Skeletal muscle tissue (tissue), 4 donors: Measurements from ENCODE around the gene SPSB1. TPM values are rescaled to one million over a fixed set of nuclear protein-coding genes. Genes with fewer than 3 reads are reported as not detected.
A peak's percentile ranks its signal among the peaks of the same experiment; 100 is the strongest.

Experiments
- H3K27ac ChIP-seq: one replicate; pipeline ENCODE4 v1.7.0; 2013; ENCODE audit warnings: mild to moderate bottlenecking, low read depth, low read length, inconsistent platforms
- H3K27me3 ChIP-seq, 3 donors: one replicate each; pipeline ENCODE4 v1.7.0; 2013; ENCODE audit warnings: low read length in 3 of 3; ENCODE audit not compliant: control insufficient read depth in 3 of 3, insufficient read depth in 3 of 3
- H3K36me3 ChIP-seq, 3 donors: one replicate each; pipeline ENCODE4 v1.7.0; 2013; ENCODE audit warnings: low read length in 3 of 3; ENCODE audit not compliant: control insufficient read depth in 3 of 3, insufficient read depth in 3 of 3
- H3K4me1 ChIP-seq, 3 donors: one replicate each; pipeline ENCODE4 v1.7.0; 2013; ENCODE audit warnings: low read length in 3 of 3, mild to moderate bottlenecking in 3 of 3; ENCODE audit not compliant: control insufficient read depth in 3 of 3, insufficient read depth in 3 of 3
- H3K4me3 ChIP-seq, 3 donors: one replicate each; pipeline ENCODE4 v1.7.0; 2013; ENCODE audit warnings: low read length in 3 of 3
- H3K9ac ChIP-seq, 3 donors: one replicate each; pipeline ENCODE4 v1.7.0; 2013; ENCODE audit warnings: low read length in 3 of 3, mild to moderate bottlenecking in 3 of 3, moderate library complexity in 2 of 3, low read depth in 1 of 3
- H3K9me3 ChIP-seq, 3 donors: one replicate each; pipeline ENCODE4 v1.7.0; 2013; ENCODE audit warnings: low read length in 3 of 3; ENCODE audit not compliant: control insufficient read depth in 3 of 3
- total RNA-seq: library from RNA; depleted of rRNA; stranded (reverse); fragments of >200 nt; gene quantifications from one replicate; pipeline ENCODE4 v1.2.3, GENCODE V29; 2014
- donor health status: Osteomylitis.

The SPSB1 gene
- total RNA-seq, 1 donor from 2014 or later: 6.3 TPM

DNA sequence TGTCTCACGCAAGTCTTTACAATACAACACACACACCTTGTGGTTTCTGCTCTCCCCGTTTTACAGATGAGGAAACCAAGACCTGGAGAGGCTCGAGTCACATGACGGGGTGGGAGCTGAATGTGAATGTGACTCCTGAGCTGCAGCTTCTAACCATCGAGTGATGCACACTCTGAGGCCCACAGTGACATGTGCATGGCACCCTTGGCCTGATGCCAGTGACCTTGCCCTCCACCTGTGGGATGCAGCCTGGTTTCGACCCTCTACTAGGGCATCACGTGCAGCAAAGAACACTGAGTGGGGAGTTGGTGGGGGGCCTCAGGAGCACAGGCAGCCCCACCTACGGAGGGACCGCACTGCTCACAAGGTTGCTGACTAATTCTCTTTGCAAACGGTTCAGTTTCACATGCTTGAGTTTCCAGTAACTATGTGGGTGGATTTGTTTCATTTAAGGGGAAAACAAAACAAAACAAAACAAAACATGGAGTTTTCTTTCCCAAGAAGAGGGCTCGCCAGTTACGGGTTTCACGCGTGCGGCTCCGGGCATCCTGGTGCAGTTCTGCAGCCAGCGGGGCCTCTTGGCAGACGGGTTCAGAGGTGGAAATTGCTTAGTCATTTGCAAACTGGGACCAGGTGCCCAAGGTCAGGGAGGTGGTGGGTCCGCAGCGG, 22.9 kb downstream of the SPSB1 start:
- Histone ChIP-seq H3K27ac (no peak overlapping the region), H3K9me3 (no peaks in the 10 kb centered on the region), H3K9ac (peak overlapping the region in 1 of 3 donors; percentile 57), H3K36me3 (peaks cover 0 to 2% (median 0%) of the 10 kb centered on the region in 3 donors), H3K4me1 (peaks cover 22 to 41% (median 28%) of the 10 kb centered on the region in 3 donors), H3K4me3 (peak overlapping the region in 1 of 3 donors; percentile 35), H3K27me3 (no peaks in the 10 kb centered on the region)

DNA sequence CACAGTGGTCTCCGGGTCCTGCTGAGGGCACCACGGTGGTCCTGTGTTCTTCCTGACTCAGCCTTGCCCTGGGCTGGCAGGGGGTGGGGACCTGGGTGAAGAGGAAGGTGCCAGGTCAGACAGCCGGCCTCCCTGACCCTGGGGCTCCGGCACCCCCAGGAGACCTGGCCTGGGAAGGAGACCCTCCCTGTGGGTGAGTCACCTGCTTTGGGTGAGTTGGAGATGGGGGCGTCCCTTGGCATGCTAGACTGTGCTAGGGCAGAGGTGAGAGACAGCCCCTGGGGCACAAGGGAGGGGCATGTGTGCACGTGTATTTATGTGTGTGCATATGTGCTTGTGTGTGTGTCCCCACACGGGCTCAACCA, 23.4 kb downstream of the SPSB1 start:
- Histone ChIP-seq H3K27me3 (no peaks in the 10 kb centered on the region), H3K4me1 (peaks cover 22 to 43% (median 28%) of the 10 kb centered on the region in 3 donors), H3K27ac (no peak overlapping the region), H3K36me3 (peaks cover 0 to 2% (median 0%) of the 10 kb centered on the region in 3 donors), H3K4me3 (peak overlapping the region in 1 of 3 donors; percentile 35), H3K9ac (peak overlapping the region in 1 of 3 donors; percentile 57), H3K9me3 (no peaks in the 10 kb centered on the region)

GRCh38 chr1:9316512-9316911, 23.8 kb downstream of the SPSB1 start:
- Histone ChIP-seq H3K27me3 (no peaks in the 10 kb centered on the region), H3K27ac (no peak overlapping the region), H3K36me3 (peaks cover 0 to 2% (median 0%) of the 10 kb centered on the region in 3 donors), H3K4me3 (no peak overlapping the region), H3K4me1 (peaks cover 22 to 47% (median 31%) of the 10 kb centered on the region in 3 donors), H3K9me3 (no peaks in the 10 kb centered on the region), H3K9ac (no peak overlapping the region)

GRCh38 chr1:9317072-9317471, 24.4 kb downstream of the SPSB1 start:
- no peak overlapping the region for H3K9ac ChIP-seq
- H3K9me3 ChIP-seq: no peaks in the 10 kb centered on the region
- peaks cover 22 to 51% (median 33%) of the 10 kb centered on the region in 3 donors for H3K4me1 ChIP-seq
- H3K27ac ChIP-seq: no peak overlapping the region
- H3K4me3 ChIP-seq: no peak overlapping the region
- H3K36me3 ChIP-seq: peaks cover 0 to 2% (median 0%) of the 10 kb centered on the region in 3 donors
- no peaks in the 10 kb centered on the region for H3K27me3 ChIP-seq

- Histone ChIP-seq H3K9ac (peak overlapping the region in 1 of 3 donors; percentile 20), H3K4me3 (no peak overlapping the region), H3K4me1 (peaks cover 25 to 51% (median 38%) of the 10 kb centered on the region in 3 donors), H3K27me3 (no peaks in the 10 kb centered on the region), H3K36me3 (peaks cover 0 to 2% (median 0%) of the 10 kb centered on the region in 3 donors), H3K9me3 (no peaks in the 10 kb centered on the region), H3K27ac (peak overlapping the region; percentile 62)
These were observed 25.1 kb downstream of the SPSB1 start for GRCh38 chr1:9317591-9318417.

DNA sequence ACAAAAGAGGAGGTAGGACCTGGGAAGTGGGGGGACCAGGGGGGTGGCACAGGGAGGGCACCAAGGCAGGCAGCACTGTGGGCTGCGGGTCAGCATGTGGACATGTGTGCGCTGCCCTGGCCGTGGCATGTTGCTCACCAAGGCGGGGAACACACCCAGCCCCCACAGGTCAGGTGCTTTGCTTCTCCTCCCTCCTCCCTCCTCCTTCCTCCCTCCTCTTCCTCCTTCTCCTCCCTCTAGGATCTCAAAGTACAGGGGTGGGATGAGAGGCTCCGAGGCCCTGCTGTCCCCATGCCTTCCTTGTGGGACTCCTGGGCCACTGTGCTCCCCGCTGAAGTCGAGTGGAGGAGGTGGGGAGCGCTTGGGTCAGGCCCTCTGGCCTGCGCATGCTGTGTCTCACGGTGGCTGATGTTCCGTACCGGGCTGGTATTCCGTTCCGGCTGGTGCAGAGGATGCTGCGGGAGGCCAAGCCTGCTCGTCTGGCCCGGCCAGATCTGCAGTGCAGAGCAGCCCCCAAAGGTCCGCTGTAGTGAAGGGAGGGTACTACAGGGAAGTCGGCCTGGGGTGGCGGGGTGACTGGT, 26.6 kb downstream of the SPSB1 start:
- H3K4me1 ChIP-seq: peaks cover 29 to 63% (median 44%) of the 10 kb centered on the region in 3 donors
- no peak overlapping the region for H3K27ac ChIP-seq

GRCh38 chr1:9319789-9320519, 27.3 kb downstream of the SPSB1 start:
- Histone ChIP-seq H3K9ac (no peak overlapping the region), H3K4me3 (no peak overlapping the region), H3K9me3 (no peaks in the 10 kb centered on the region), H3K36me3 (peaks cover 0 to 2% (median 0%) of the 10 kb centered on the region in 3 donors), H3K4me1 (peaks cover 34 to 69% (median 47%) of the 10 kb centered on the region in 3 donors), H3K27me3 (no peaks in the 10 kb centered on the region), H3K27ac (no peak overlapping the region)

More for the DNA sequence above, 26.6 kb downstream of the SPSB1 start:
- no peak overlapping the region for H3K4me3 ChIP-seq
- peaks cover 0 to 2% (median 0%) of the 10 kb centered on the region in 3 donors for H3K36me3 ChIP-seq
- no peak overlapping the region for H3K9ac ChIP-seq
- no peaks in the 10 kb centered on the region for H3K9me3 ChIP-seq
- no peaks in the 10 kb centered on the region for H3K27me3 ChIP-seq

- Histone ChIP-seq H3K9ac (no peak overlapping the region), H3K4me1 (peaks cover 35 to 69% (median 46%) of the 10 kb centered on the region in 3 donors), H3K4me3 (no peak overlapping the region), H3K36me3 (peaks cover 0 to 2% (median 0%) of the 10 kb centered on the region in 3 donors), H3K27me3 (no peaks in the 10 kb centered on the region), H3K9me3 (no peaks in the 10 kb centered on the region), H3K27ac (no peak overlapping the region)
These were observed 28.1 kb downstream of the SPSB1 start for GRCh38 chr1:9320520-9321479.

DNA sequence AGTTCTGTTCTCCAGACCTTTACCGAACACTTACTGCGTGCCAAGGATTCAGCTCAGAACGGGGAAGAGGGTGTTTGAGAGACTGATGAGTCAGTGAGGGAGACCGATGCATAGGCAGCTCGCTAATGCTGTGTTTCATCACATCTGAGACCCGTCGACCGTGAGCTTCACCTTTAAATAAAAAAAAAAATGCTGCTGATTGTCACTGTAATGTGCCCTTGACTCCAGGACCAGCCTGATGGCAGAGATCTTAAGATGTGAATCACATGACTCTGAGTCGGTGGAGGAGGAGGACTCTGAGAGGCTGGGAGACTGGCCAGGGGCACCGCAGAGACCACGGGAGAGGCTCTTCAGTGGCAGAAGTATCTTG, 28.8 kb downstream of the SPSB1 start:
- H3K4me1 ChIP-seq: peaks cover 36 to 69% (median 47%) of the 10 kb centered on the region in 3 donors

More for the DNA sequence above, 28.8 kb downstream of the SPSB1 start:
- Histone ChIP-seq H3K9me3 (no peaks in the 10 kb centered on the region), H3K27me3 (no peaks in the 10 kb centered on the region), H3K4me3 (no peak overlapping the region), H3K36me3 (peaks cover 0 to 2% (median 0%) of the 10 kb centered on the region in 3 donors), H3K9ac (no peak overlapping the region), H3K27ac (no peak overlapping the region)
